K562 (cell line): ENCODE data around the gene LYVE1. TPM values are rescaled to one million over a fixed set of nuclear protein-coding genes. Genes with fewer than 3 reads are reported as not detected.

Source experiments
- ATAC-seq: fragments of 200-7000 bp; cut with Tn5 transposase; 3 replicates; pipeline ENCODE4 v1.9.1; 2020; ENCODE audit warnings: moderate library complexity
- BruUV-seq: library from RNA; stranded (reverse); fragments of 400-500 nt; replicated peaks from 2 replicates; lab custom pipeline; 2021; lab: Mats Ljungman, UMichigan
- CTCF ChIA-PET: fragments of 300-600 bp; formaldehyde crosslinking; extraction: SDS; loops from one replicate; lab custom pipeline; 2021; ENCODE audit warnings: low intra/inter-chr PET ratio; lab: Yijun Ruan, JAX
- POLR2A ChIA-PET: fragments of 300-600, 350-650 bp; sonication (Branson Sonifier 250); formaldehyde crosslinking; extraction: SDS; loops from one replicate; lab custom pipeline; 2021; ENCODE audit warnings: antibody characterized with exemption, inconsistent platforms; lab: Yijun Ruan, JAX
- DNase-seq, 4 experiments: peaks; one replicate each; pipeline versions ENCODE4 v3.0.0 to v3.0.0-alpha.2; 2011 to 2018; ENCODE audit warnings: low spot score in 3 of 4, mixed read lengths in 3 of 4; ENCODE audit errors: extremely low read depth in 1 of 4
- FAIRE-seq: peaks from 2 replicates; lab custom pipeline; 2011; peaks lifted over from hg19 to GRCh38; lab: Jason Lieb, UNC
- H2AFZ ChIP-seq: 2 replicates; pipeline ENCODE4 v1.6.0; 2011; ENCODE audit warnings: low read depth, low read length, control low read depth, inconsistent platforms
- H3K27ac ChIP-seq: fragments of 200-600 bp; 3 replicates; pipeline ENCODE4 v1.8.0; 2011; ENCODE audit warnings: low read depth, mild to moderate bottlenecking, control low read depth, inconsistent platforms, low read length, moderate library complexity, mixed read lengths; ENCODE audit errors: extremely low read depth
- H3K27me3 ChIP-seq, 2 experiments: fragments of 300-600 bp in 1 of 2; 2 replicates in 1 of 2; 3 replicates in 1 of 2; pipeline versions ENCODE4 v1.6.0 to v1.8.0; 2011; ENCODE audit warnings: inconsistent platforms in 2 of 2, low read length in 2 of 2, mild to moderate bottlenecking in 1 of 2, mixed read lengths in 1 of 2, moderate library complexity in 1 of 2; ENCODE audit not compliant: control insufficient read depth in 2 of 2, insufficient read depth in 2 of 2
- H3K36me3 ChIP-seq: fragments of 300-600 bp; 3 replicates; pipeline ENCODE4 v1.8.0; 2011; ENCODE audit warnings: mild to moderate bottlenecking, low read length, inconsistent platforms; ENCODE audit not compliant: control insufficient read depth, insufficient read depth
- H3K4me1 ChIP-seq, 2 experiments: fragments of 200-600 bp in 1 of 2; replicated peaks in 1 of 2; 2 replicates in 1 of 2; 3 replicates in 1 of 2; pipeline versions ENCODE4 v1.5.1 to v1.8.0; 2011; ENCODE audit warnings: inconsistent platforms in 2 of 2, low read length in 2 of 2, mild to moderate bottlenecking in 1 of 2, mixed read lengths in 1 of 2, moderate library complexity in 1 of 2; ENCODE audit not compliant: control insufficient read depth in 2 of 2, insufficient read depth in 2 of 2
- H3K4me2 ChIP-seq: 2 replicates; pipeline ENCODE4 v1.6.1; 2011; ENCODE audit warnings: low read length, control low read depth, inconsistent platforms, mixed read lengths; ENCODE audit not compliant: insufficient read depth
- H3K4me3 ChIP-seq: fragments of 200-600 bp; sonication (generic), shearing (Covaris generic); 2 replicates; pipeline ENCODE4 v1.5.1; 2016; ENCODE audit warnings: control low read depth, inconsistent platforms
- H3K79me2 ChIP-seq: fragments of 200-600 bp; 3 replicates; pipeline ENCODE4 v1.8.0; 2011; ENCODE audit warnings: low read length, inconsistent platforms; ENCODE audit not compliant: control insufficient read depth, insufficient read depth
- H3K9ac ChIP-seq, 2 experiments: 2 replicates each; pipeline versions ENCODE4 v1.6.0 to v1.6.1; 2011; ENCODE audit warnings: low read depth in 2 of 2, low read length in 2 of 2, control low read depth in 1 of 2, inconsistent platforms in 1 of 2, mild to moderate bottlenecking in 1 of 2, mixed read lengths in 1 of 2; ENCODE audit not compliant: insufficient read depth in 1 of 2
- H3K9me1 ChIP-seq: one replicate; pipeline ENCODE4 v1.6.0; 2011; ENCODE audit warnings: inconsistent platforms, mild to moderate bottlenecking, low read length, moderate library complexity; ENCODE audit not compliant: control insufficient read depth, insufficient read depth
- H3K9me3 ChIP-seq: replicated peaks from 2 replicates; pipeline ENCODE4 v1.5.1; 2011; ENCODE audit warnings: low read depth, low read length, inconsistent platforms; ENCODE audit not compliant: control insufficient read depth, insufficient read depth
- H4K20me1 ChIP-seq: replicated peaks from 2 replicates; pipeline ENCODE4 v1.6.1; 2011; ENCODE audit warnings: low read length, inconsistent platforms, mixed read lengths; ENCODE audit not compliant: control insufficient read depth, insufficient read depth
- PREB ChIP-seq: sonication (generic); formaldehyde crosslinking; IDR thresholded peaks from 2 replicates; pipeline ENCODE4 v1.8.1; 2023; ENCODE audit warnings: mild to moderate bottlenecking, missing genetic modification reagents
- ZBTB33 ChIP-seq: sonication (generic); formaldehyde crosslinking; IDR thresholded peaks from 2 replicates; pipeline ENCODE4 v1.8.1; 2023; ENCODE audit warnings: mild to moderate bottlenecking, missing genetic modification reagents
- WGBS: fragments of 100-300 bp; shearing (Covaris generic); methylation state at CpG from one replicate; pipeline ENCODE4 v1.1.6; 2016; ENCODE audit warnings: low coverage, mixed read lengths; ENCODE audit not compliant: insufficient coverage; ENCODE audit errors: missing lambda C conversion rate; 5-methylcytosine and 5-hydroxymethylcytosine counted together
- in situ Hi-C: fragments of 300-500 bp; cut with MboI; formaldehyde crosslinking; loops from 4 replicates; pipeline ENCODE4 v1.15.0; 2018; ENCODE audit warnings: inconsistent platforms, mixed read lengths
- intact Hi-C: fragments of 100-400 bp; cut with micrococcal nuclease; formaldehyde crosslinking; loops from 2 replicates; pipeline ENCODE4 v1.14.2; 2022
- microRNA counts: library from miRNA; unstranded; fragments of <30 nt; microRNA quantifications from one replicate; lab custom pipeline; 2016
- polyA plus RNA-seq, 8 experiments: library from polyadenylated mRNA; depleted of rRNA in 4 of 8; stranded (reverse) in 5 of 8; unstranded in 3 of 8; fragments of >200 nt; fragmentation: Nextera tagmentation in 2 of 8; fragmentation: Illumina TruSeq in 1 of 8; extraction: Ambion mirVana in 2 of 8; extraction: Trizol in 1 of 8; gene quantifications; 2 replicates each; pipeline versions ENCODE4 v1.2.1 to v1.2.3, GENCODE V29; 2011 to 2014; ENCODE audit warnings: inconsistent platforms in 1 of 8, missing spikeins in 1 of 8
- total RNA-seq, 7 experiments: library from RNA; depleted of rRNA in 6 of 7; stranded (reverse); fragments of >200 nt in 6 of 7; fragmentation: Illumina TruSeq in 2 of 7; extraction: Trizol in 2 of 7; gene quantifications; 2 replicates each; pipeline versions ENCODE4 v1.2.1 to v1.2.3, GENCODE V29; 2011 to 2021; ENCODE audit warnings: low replicate concordance in 1 of 7

LYVE1 gene
- total and polyA plus RNA-seq, 9 of the 15 experiments (the other 6 are each of a cell fraction or from before 2014, with no cell fraction given): 0.06 to 1.1 (median 0.14) TPM; not detected in 1

- no peak for FAIRE-seq
- CTCF ChIA-PET: no interaction called here
- Histone ChIP-seq H3K4me1 (no peaks in the 10 kb centered on the region), H3K9ac (no peak overlapping the region)
- BruUV-seq: no TSS peak
- 91% methylated on average over 10 of the region's 10 CpGs for WGBS
- TF ChIP-seq PREB (CRISPR knock-in tag) (no peak), ZBTB33 (CRISPR knock-in tag) (0 out of 2 replicates have a peak, but pooled peaks have one; percentile 10)
- TF ChIP-seq, all 486 proteins: peak for 1
- ATAC-seq: no peak
- Histone ChIP-seq H3K36me3 (peaks cover 29% of the 10 kb centered on the region; the same call in 2 of the 3 replicates), H3K27me3 (no peaks in the 10 kb centered on the region), H3K9me1 (no peaks in the 10 kb centered on the region), H3K9me3 (no peaks in the 10 kb centered on the region), H4K20me1 (no peaks in the 10 kb centered on the region), H3K4me3 (no peak overlapping the region), H2AFZ (no peak overlapping the region), H3K27ac (no peak overlapping the region), H3K4me2 (no peak overlapping the region), H3K79me2 (no peaks in the 10 kb centered on the region)
- no peak for DNase-seq
- intact Hi-C loops: no loop called here
- in situ Hi-C loops: loop anchor here (25.0 kb wide), 1 partner anchor 226 kb away; no protein-coding TSS in a partner anchor
- POLR2A ChIA-PET: interaction anchor here (0.9 kb wide), 1 partner anchor 26 kb away, joined by 3 read pairs; no protein-coding TSS in a partner anchor
Observed at GRCh38 chr11:10511181-10511621, 57.3 kb downstream of the LYVE1 start.

MicroRNAs within 50 kb of the gene (microRNA counts, 767-probe panel; counts per million panel counts)
- microRNA hsa-miR-4485 (lab: Ali Mortazavi, UCI): 499 counts per million, percentile 9 among the panel's probes with 10 or more counts

Other genes starting within 250 kb of the LYVE1 start
- gene AMPD3, start 113.4 kb downstream of the LYVE1 start, total RNA-seq (2014; rRNA removed): 11.2 and 14.2 TPM in 2 replicates
- 7.1 and 7.8 TPM in 2 replicates for gene AMPD3, start 113.4 kb downstream of the LYVE1 start, total RNA-seq (2014; rRNA removed; fragmentation: Illumina TruSeq; extraction: Trizol)
- gene AMPD3, start 113.4 kb downstream of the LYVE1 start, total RNA-seq (2015; rRNA removed; fragmentation: Illumina TruSeq; extraction: Trizol): 6.1 and 7.2 TPM in 2 replicates
- 17.3 and 17.9 TPM in 2 replicates for gene AMPD3, start 113.4 kb downstream of the LYVE1 start, total RNA-seq (2021)
- gene AMPD3, start 113.4 kb downstream of the LYVE1 start, polyA plus RNA-seq (2011; rRNA removed): 22.2 and 23.6 TPM in 2 replicates
- 15.3 and 19.7 TPM in 2 replicates for gene AMPD3, start 113.4 kb downstream of the LYVE1 start, polyA plus RNA-seq (2014; fragmentation: Illumina TruSeq; extraction: Trizol)
- 1 to 10 TPM; 4.4 to 6.0 TPM for gene AMPD3, start 113.4 kb downstream of the LYVE1 start, polyA plus RNA-seq (2014; fragmentation: Nextera tagmentation; extraction: Ambion mirVana)
- 12.8 and 13.4 TPM in 2 replicates for gene AMPD3, start 113.4 kb downstream of the LYVE1 start, polyA plus RNA-seq (2014; rRNA removed)
- 9.5 and 9.7 TPM in 2 replicates for gene RNF141, start 27.5 kb downstream of the LYVE1 start, total RNA-seq (2014; rRNA removed)
- gene RNF141, start 27.5 kb downstream of the LYVE1 start, total RNA-seq (2014; rRNA removed; fragmentation: Illumina TruSeq; extraction: Trizol): 20.7 and 26.1 TPM in 2 replicates
- 13.8 and 16.0 TPM in 2 replicates for gene RNF141, start 27.5 kb downstream of the LYVE1 start, total RNA-seq (2015; rRNA removed; fragmentation: Illumina TruSeq; extraction: Trizol)
- 18.9 and 20.6 TPM in 2 replicates for gene RNF141, start 27.5 kb downstream of the LYVE1 start, total RNA-seq (2021)
- 23.3 and 27.9 TPM in 2 replicates for gene RNF141, start 27.5 kb downstream of the LYVE1 start, polyA plus RNA-seq (2011; rRNA removed)
- gene RNF141, start 27.5 kb downstream of the LYVE1 start, polyA plus RNA-seq (2014; fragmentation: Illumina TruSeq; extraction: Trizol): 13.1 and 14.6 TPM in 2 replicates
- 10 to 100 TPM; 44.6 to 51.9 TPM for gene RNF141, start 27.5 kb downstream of the LYVE1 start, polyA plus RNA-seq (2014; fragmentation: Nextera tagmentation; extraction: Ambion mirVana)
- gene RNF141, start 27.5 kb downstream of the LYVE1 start, polyA plus RNA-seq (2014; rRNA removed): 15.4 and 16.6 TPM in 2 replicates
- 0.04 TPM in 1 of 2 replicates, not detected in the other for gene IRAG1, start 125.1 kb upstream of the LYVE1 start, total RNA-seq (2014; rRNA removed)
- 0.07 and 0.22 TPM in 2 replicates for gene IRAG1, start 125.1 kb upstream of the LYVE1 start, total RNA-seq (2014; rRNA removed; fragmentation: Illumina TruSeq; extraction: Trizol)
- gene IRAG1, start 125.1 kb upstream of the LYVE1 start, total RNA-seq (2015; rRNA removed; fragmentation: Illumina TruSeq; extraction: Trizol): 0.08 and 0.11 TPM in 2 replicates
- 0.22 and 0.27 TPM in 2 replicates for gene IRAG1, start 125.1 kb upstream of the LYVE1 start, total RNA-seq (2021)
- 0.11 and 0.14 TPM in 2 replicates for gene IRAG1, start 125.1 kb upstream of the LYVE1 start, polyA plus RNA-seq (2011; rRNA removed)
- 0.07 and 0.10 TPM in 2 replicates for gene IRAG1, start 125.1 kb upstream of the LYVE1 start, polyA plus RNA-seq (2014; fragmentation: Illumina TruSeq; extraction: Trizol)
- under 1 TPM; 0.01 TPM for gene IRAG1, start 125.1 kb upstream of the LYVE1 start, polyA plus RNA-seq (2014; fragmentation: Nextera tagmentation; extraction: Ambion mirVana)
- gene IRAG1, start 125.1 kb upstream of the LYVE1 start, polyA plus RNA-seq (2014; rRNA removed): 0.01 TPM in 1 of 2 replicates, not detected in the other
- gene CTR9, start 182.6 kb upstream of the LYVE1 start, total RNA-seq (2014; rRNA removed): 52.4 and 56.1 TPM in 2 replicates
- gene CTR9, start 182.6 kb upstream of the LYVE1 start, total RNA-seq (2014; rRNA removed; fragmentation: Illumina TruSeq; extraction: Trizol): 51.9 and 61.2 TPM in 2 replicates
- gene CTR9, start 182.6 kb upstream of the LYVE1 start, total RNA-seq (2015; rRNA removed; fragmentation: Illumina TruSeq; extraction: Trizol): 34.7 and 42.2 TPM in 2 replicates
- gene CTR9, start 182.6 kb upstream of the LYVE1 start, total RNA-seq (2021): 52.7 and 57.9 TPM in 2 replicates
- gene CTR9, start 182.6 kb upstream of the LYVE1 start, polyA plus RNA-seq (2011; rRNA removed): 17.6 and 27.3 TPM in 2 replicates
- gene CTR9, start 182.6 kb upstream of the LYVE1 start, polyA plus RNA-seq (2014; fragmentation: Illumina TruSeq; extraction: Trizol): 74.3 and 79.3 TPM in 2 replicates
- 10 to 100 TPM; 25.4 to 38.3 TPM for gene CTR9, start 182.6 kb upstream of the LYVE1 start, polyA plus RNA-seq (2014; fragmentation: Nextera tagmentation; extraction: Ambion mirVana)
- 47.3 and 49.7 TPM in 2 replicates for gene CTR9, start 182.6 kb upstream of the LYVE1 start, polyA plus RNA-seq (2014; rRNA removed)
- gene EIF4G2, start 240.3 kb upstream of the LYVE1 start, total RNA-seq (2014; rRNA removed): 428 and 733 TPM in 2 replicates
- 481 and 499 TPM in 2 replicates for gene EIF4G2, start 240.3 kb upstream of the LYVE1 start, total RNA-seq (2014; rRNA removed; fragmentation: Illumina TruSeq; extraction: Trizol)
- gene EIF4G2, start 240.3 kb upstream of the LYVE1 start, total RNA-seq (2015; rRNA removed; fragmentation: Illumina TruSeq; extraction: Trizol): 719 and 734 TPM in 2 replicates
- gene EIF4G2, start 240.3 kb upstream of the LYVE1 start, total RNA-seq (2021): 790 and 801 TPM in 2 replicates
- 449 and 646 TPM in 2 replicates for gene EIF4G2, start 240.3 kb upstream of the LYVE1 start, polyA plus RNA-seq (2011; rRNA removed)
- 663 and 762 TPM in 2 replicates for gene EIF4G2, start 240.3 kb upstream of the LYVE1 start, polyA plus RNA-seq (2014; fragmentation: Illumina TruSeq; extraction: Trizol)
- gene EIF4G2, start 240.3 kb upstream of the LYVE1 start, polyA plus RNA-seq (2014; fragmentation: Nextera tagmentation; extraction: Ambion mirVana): 100 to 1,000 TPM; 206 to 683 TPM
- 351 and 385 TPM in 2 replicates for gene EIF4G2, start 240.3 kb upstream of the LYVE1 start, polyA plus RNA-seq (2014; rRNA removed)